T-cell (primary cell): ENCODE data around the gene SOCS4. TPM values are rescaled to one million over a fixed set of nuclear protein-coding genes. Genes with fewer than 3 reads are reported as not detected.
A peak's percentile ranks its signal among the peaks of the same experiment; 100 is the strongest.

Experiments
- ATAC-seq, 4 experiments: fragments of 200-7000 bp in 3 of 4; fragments of 150-1000 bp in 1 of 4; cut with Tn5 transposase; replicated peaks in 1 of 4; 1 replicate in 3 of 4; 2 replicates in 1 of 4; pipeline ENCODE4 v1.10.0; 2021; ENCODE audit warnings: moderate library complexity in 3 of 4, mild to moderate bottlenecking in 2 of 4, moderate number of reproducible peaks in 1 of 4
- CTCF ChIA-PET, 2 donors: fragments of 300-600 bp; sonication (Branson Sonifier 250); formaldehyde crosslinking; loops; one replicate each; lab custom pipeline; 2022; ENCODE audit warnings: antibody characterized with exemption in 2 of 2; lab: Charles Lee
- POLR2A ChIA-PET, 2 donors: fragments of 300-600 bp; sonication (Branson Sonifier 250); formaldehyde crosslinking; loops; one replicate each; lab custom pipeline; 2022; ENCODE audit warnings: antibody characterized with exemption in 2 of 2; lab: Charles Lee
- DNase-seq, 35 experiments: peaks; one replicate each; pipeline versions ENCODE4 v3.0.0 to v3.0.0-alpha.2; 2013 to 2023
- H3K27ac ChIP-seq: one replicate; pipeline ENCODE4 v1.5.1; 2013; ENCODE audit warnings: low read length
- H3K27me3 ChIP-seq, 2 experiments: replicated peaks in 1 of 2; 1 replicate in 1 of 2; 2 replicates in 1 of 2; pipeline versions ENCODE4 v1.6.1 to v1.7.0; 2013; ENCODE audit warnings: low read length in 1 of 2, mixed read lengths in 1 of 2; ENCODE audit not compliant: control insufficient read depth in 2 of 2, insufficient read depth in 2 of 2; ENCODE audit errors: extremely low read depth in 1 of 2
- H3K36me3 ChIP-seq, 2 donors: 1 replicate in 1 of 2; 2 replicates in 1 of 2; pipeline versions ENCODE4 v1.6.1 to v1.7.0; 2013; ENCODE audit warnings: low read length in 1 of 2; ENCODE audit not compliant: control insufficient read depth in 2 of 2, insufficient read depth in 1 of 2; ENCODE audit errors: extremely low read depth in 1 of 2
- H3K4me1 ChIP-seq, 2 experiments: 1 replicate in 1 of 2; 2 replicates in 1 of 2; pipeline versions ENCODE4 v1.6.1 to v1.7.0; 2013; ENCODE audit warnings: low read length in 2 of 2, mixed read lengths in 1 of 2; ENCODE audit not compliant: insufficient read depth in 2 of 2, control insufficient read depth in 1 of 2; ENCODE audit errors: extremely low read depth in 1 of 2
- H3K4me3 ChIP-seq, 2 donors: 1 replicate in 1 of 2; 2 replicates in 1 of 2; pipeline versions ENCODE4 v1.5.1 to v1.7.0; 2013; ENCODE audit warnings: mild to moderate bottlenecking in 2 of 2, low read length in 1 of 2, moderate library complexity in 1 of 2; ENCODE audit not compliant: control insufficient read depth in 1 of 2; ENCODE audit errors: extremely low read depth in 1 of 2
- H3K9me3 ChIP-seq: 2 replicates; pipeline ENCODE4 v1.7.0; 2013
- H3K27ac Mint-ChIP-seq, 2 donors: one replicate each; pipeline ENCODE4 v1.8.0; 2020 to 2021; ENCODE audit warnings: mild to moderate bottlenecking in 2 of 2, mixed read lengths in 2 of 2
- H3K27me3 Mint-ChIP-seq, 2 donors: one replicate each; pipeline ENCODE4 v1.8.0; 2021 to 2022; ENCODE audit warnings: mixed read lengths in 2 of 2
- H3K36me3 Mint-ChIP-seq: one replicate; pipeline ENCODE4 v1.8.0; 2021; ENCODE audit warnings: mixed read lengths
- H3K4me1 Mint-ChIP-seq, 3 donors: one replicate each; pipeline ENCODE4 v1.8.0; 2020 to 2022; ENCODE audit warnings: mixed read lengths in 3 of 3, mild to moderate bottlenecking in 1 of 3
- H3K4me3 Mint-ChIP-seq, 3 donors: one replicate each; pipeline ENCODE4 v1.8.0; 2020 to 2022; ENCODE audit warnings: mild to moderate bottlenecking in 3 of 3, mixed read lengths in 3 of 3, moderate library complexity in 3 of 3
- H3K9me3 Mint-ChIP-seq, 3 donors: one replicate each; pipeline ENCODE4 v1.8.0; 2020 to 2022; ENCODE audit warnings: mixed read lengths in 3 of 3
- WGBS: methylation state at CpG from one replicate; pipeline ENCODE4 v1.1.5; 2013; ENCODE audit warnings: missing lambda C conversion rate; ENCODE audit not compliant: insufficient coverage; 5-methylcytosine and 5-hydroxymethylcytosine counted together
- total RNA-seq, 35 experiments: library from RNA in 6 of 35; stranded (reverse) in 6 of 35; fragments of 120-200 nt in 1 of 35; gene quantifications; one replicate each; pipeline versions ENCODE4 v1.2.1 to v1.2.4 and lab custom pipeline; 2013 to 2026

Gene SOCS4
- total RNA-seq, 5 donors from 2014 or later (not counting 1 experiment from before 2014, with no cell fraction given) = 16.7 to 26.4 (median 21.1) TPM

GRCh38 chr14:55094292-55095157 lies 67.5 kb downstream of the SOCS4 start:
- Mint-ChIP-seq H3K27ac (no peak overlapping the region), H3K4me3 (no peak overlapping the region), H3K36me3 (no peaks in the 10 kb centered on the region), H3K4me1 (peaks cover 9 to 20% (median 20%) of the 10 kb centered on the region in 3 donors), H3K9me3 (no peaks in the 10 kb centered on the region), H3K27me3 (no peaks in the 10 kb centered on the region)
- H3K27ac ChIP-seq = no peak overlapping the region
- DNase-seq (no peak), ATAC-seq (no peak)
- H3K27me3 ChIP-seq = no peaks in the 10 kb centered on the region
- POLR2A ChIA-PET = interaction anchor here in 1 of 2 donors (0.7 kb wide), 1 partner anchor 1403 kb away, joined by 3 read pairs; no protein-coding TSS in a partner anchor
- CTCF ChIA-PET = interaction anchor here (0.7 to 1.6 kb wide), 5 partner anchors 14 to 66 kb away, joined by 3 to 11 read pairs (median 3); partner anchors contain the start of gene MAPK1IP1L (in 1 of the 2)
- H3K4me3 ChIP-seq = no peak overlapping the region
- peaks cover 0 to 17% of the 10 kb centered on the region in 2 experiments for H3K4me1 ChIP-seq
- WGBS = 80% methylated on average over 3 of the region's 9 CpGs
- H3K9me3 ChIP-seq = no peaks in the 10 kb centered on the region
- H3K36me3 ChIP-seq = no peaks in the 10 kb centered on the region

- Histone ChIP-seq H3K27ac (peak overlapping the region; percentile 50), H3K4me1 (peaks cover 2 to 33% of the 10 kb centered on the region in 2 experiments), H3K36me3 (no peaks in the 10 kb centered on the region), H3K27me3 (no peaks in the 10 kb centered on the region), H3K4me3 (no peak overlapping the region), H3K9me3 (no peaks in the 10 kb centered on the region)
- peak overlapping the region; percentile 5 to 62 (median 10) for H3K4me3 Mint-ChIP-seq
- peak overlapping the region; percentile 74 to 89 for H3K27ac Mint-ChIP-seq
- peaks cover 22 to 45% (median 38%) of the 10 kb centered on the region in 3 donors for H3K4me1 Mint-ChIP-seq
- no peaks in the 10 kb centered on the region for H3K36me3 Mint-ChIP-seq
- DNase-seq (peak in 15 of 35 experiments; percentile 5 to 61 (median 14)), ATAC-seq (peak; percentile 20 to 28 (median 24))
- no peaks in the 10 kb centered on the region for H3K27me3 Mint-ChIP-seq
- no peaks in the 10 kb centered on the region for H3K9me3 Mint-ChIP-seq
- WGBS = 0% methylated on average over 5 of the region's 5 CpGs
- CTCF ChIA-PET = interaction anchor here in 1 of 2 donors (0.6 to 1.3 kb wide), 5 partner anchors 10 to 174 kb away, joined by 3 to 6 read pairs (median 4); partner anchors contain the start of gene MAPK1IP1L
- POLR2A ChIA-PET = interaction anchor here in 1 of 2 donors (1.1 kb wide), 1 partner anchor 51 kb away, joined by 4 read pairs; no protein-coding TSS in a partner anchor
Observed at GRCh38 chr14:55097881-55098560, 71.0 kb downstream of the SOCS4 start.

GRCh38 chr14:55098561-55098898 lies 71.5 kb downstream of the SOCS4 start:
- peak overlapping the region in 2 of 3 donors; percentile 5 to 62 for H3K4me3 Mint-ChIP-seq

More at GRCh38 chr14:55098561-55098898, 71.5 kb downstream of the SOCS4 start:
- Histone ChIP-seq H3K27ac (peak overlapping the region; percentile 50), H3K36me3 (no peaks in the 10 kb centered on the region), H3K9me3 (no peaks in the 10 kb centered on the region), H3K4me1 (peaks cover 5 to 38% of the 10 kb centered on the region in 2 experiments), H3K27me3 (no peaks in the 10 kb centered on the region), H3K4me3 (no peak overlapping the region)
- no peaks in the 10 kb centered on the region for H3K36me3 Mint-ChIP-seq
- ATAC-seq = no peak
- ChIA-PET CTCF (interaction anchor here in 1 of 2 donors (0.6 to 1.3 kb wide), 4 partner anchors 10 to 174 kb away, joined by 3 to 6 read pairs (median 4); no protein-coding TSS in a partner anchor), POLR2A (interaction anchor here in 1 of 2 donors (0.6 kb wide), 1 partner anchor 304 kb away, joined by 3 read pairs; no protein-coding TSS in a partner anchor)
- H3K9me3 Mint-ChIP-seq = no peaks in the 10 kb centered on the region
- H3K4me1 Mint-ChIP-seq = peaks cover 27 to 50% (median 43%) of the 10 kb centered on the region in 3 donors
- H3K27me3 Mint-ChIP-seq = no peaks in the 10 kb centered on the region
- no CpG with 5 or more reads among the region's 1 CpG for WGBS
- no peak for DNase-seq
- H3K27ac Mint-ChIP-seq = peak overlapping the region; percentile 74 to 89

Other genes with a start within 250 kb of the SOCS4 start
- gene GCH1, start 124.4 kb upstream of the SOCS4 start, total RNA-seq = 10 to 100 TPM; 26.5 to 31.2 (median 29.2) TPM
- gene WDHD1, start 137 bp upstream of the SOCS4 start, total RNA-seq = 1 to 10 TPM; 2.5 to 6.1 (median 4.9) TPM
- gene MAPK1IP1L, start 24.4 kb downstream of the SOCS4 start, total RNA-seq = 100 to 1,000 TPM in 2 of 5 donors, 10 to 100 TPM in 3; 68.7 to 153 (median 73.4) TPM
- gene LGALS3, start 102.0 kb downstream of the SOCS4 start, total RNA-seq = 10 to 100 TPM in 4 of 5 donors, 1 to 10 TPM in 1; 4.1 to 57.7 (median 35.8) TPM
- gene DLGAP5, start 164.3 kb downstream of the SOCS4 start, total RNA-seq = 1 to 10 TPM in 1 of 5 donors, under 1 TPM in 4; 0.41 to 1.3 (median 0.73) TPM
- 10 to 100 TPM; 22.1 to 36.9 (median 28.7) TPM for gene FBXO34, start 244.2 kb downstream of the SOCS4 start, total RNA-seq